PC-3 (cell line): ENCODE data around the gene HSPA1L.

Experiments
- CTCF ChIP-seq: fragments of 300-600 bp; sonication (generic); conservative IDR thresholded peaks from 2 replicates; pipeline ENCODE4 v1.5.1; 2017; ENCODE audit warnings: antibody characterized with exemption, low read depth, mild to moderate bottlenecking, low read length
- EZH2 ChIP-seq: fragments of 300-600 bp; sonication (generic); IDR thresholded peaks from one replicate; pipeline ENCODE4 v1.6.1; 2017; ENCODE audit warnings: antibody characterized with exemption, mild to moderate bottlenecking, low read length; ENCODE audit not compliant: unreplicated experiment

GRCh38 chr6:31782126-31782855, 32.8 kb downstream of the HSPA1L start:
- TF ChIP-seq CTCF, result no peak
- TF ChIP-seq EZH2, result no peak
